ENCODE results near the gene POP4. TPM values are rescaled to one million over a fixed set of nuclear protein-coding genes. Genes with fewer than 3 reads are reported as not detected.

The POP4 gene
- total and polyA plus RNA-seq, 2 of the 13 experiments (the other 11 are each of a cell fraction or from before 2014, with no cell fraction given) = 32.2 to 84.0 TPM

- TF ChIP-seq YEATS4 (CRISPR knock-in tag; IDR thresholded peaks at IDR 0.05; ENCODE audit: borderline replicate concordance) (no peak), FOXO1 (CRISPR knock-in tag; IDR thresholded peaks at IDR 0.05) (no peak), ZNF549 (CRISPR knock-in tag; IDR thresholded peaks at IDR 0.05) (no peak)
Observed at GRCh38 chr19:29596080-29596727, 9.9 kb upstream of the POP4 start (continued).

DNA sequence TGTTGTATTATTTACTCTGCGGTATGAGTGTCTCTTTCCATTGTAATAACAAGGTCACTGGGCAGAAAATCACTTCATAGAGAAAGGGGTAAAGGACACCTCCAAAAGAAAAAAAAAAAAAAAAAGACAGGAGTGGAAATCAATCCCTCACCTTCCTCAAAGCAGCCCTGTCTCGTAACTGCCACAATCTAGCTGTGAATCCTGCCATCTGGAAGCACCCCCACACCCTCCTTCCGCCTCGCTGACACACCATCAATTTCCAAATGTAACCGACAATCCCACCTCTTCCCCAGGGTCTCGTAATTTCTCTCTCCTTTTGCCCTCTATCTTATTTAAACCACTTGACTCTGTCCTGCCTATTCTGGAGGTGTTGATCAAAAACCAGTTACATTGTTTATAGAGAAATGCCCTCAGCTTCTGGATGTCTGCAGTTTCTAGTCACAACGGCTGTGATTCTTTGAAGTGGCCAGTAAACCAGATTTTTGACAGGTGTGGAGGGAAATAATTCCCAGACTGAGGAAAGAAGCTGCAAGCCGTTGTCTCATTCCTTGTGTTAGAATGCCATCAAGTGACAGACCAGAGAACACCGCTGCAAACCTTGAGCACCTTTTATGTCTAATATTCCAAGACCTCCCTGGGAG is 9.1 kb upstream of the POP4 start:
- DNase-seq (ENCODE audit: low spot score) (peak; percentile 9), FAIRE-seq (no peak), ATAC-seq (no peak)
- Histone ChIP-seq H3K27ac (ENCODE audit: extremely low read length, insufficient read depth, low read length) (no peak overlapping the region), H3K4me3 (replicated peaks in 1 of 3; ENCODE audit: insufficient read depth in 1 of 3, low read depth in 2 of 3, low read length in 3 of 3) (no peak overlapping the region), H3K4me1 (ENCODE audit: insufficient read depth, low read length) (no peaks in the 10 kb centered on the region), H2AFZ (ENCODE audit: low read length) (no peak overlapping the region), H3K9me3 (ENCODE audit: low read length) (no peaks in the 10 kb centered on the region), H3K9ac (ENCODE audit: insufficient read depth, low read depth, low read length) (no peak overlapping the region), H3K27me3 (ENCODE audit: control insufficient read depth in 1 of 2, insufficient read depth in 2 of 2, low read length in 2 of 2) (peaks cover 0 to 22% of the 10 kb centered on the region in 2 experiments; a peak in 4 of 5 replicates), H3K36me3 (replicated peaks in 1 of 2; ENCODE audit: control insufficient read depth in 1 of 2, insufficient read depth in 2 of 2, low read length in 2 of 2) (no peaks in the 10 kb centered on the region), H3K4me2 (ENCODE audit: low read depth, low read length) (no peak overlapping the region), H3K79me2 (ENCODE audit: insufficient read depth, low read length) (no peaks in the 10 kb centered on the region), H4K20me1 (ENCODE audit: insufficient read depth, low read length) (no peaks in the 10 kb centered on the region)
- ChIA-PET POLR2A (interaction anchor here (0.7 kb wide), 1 partner anchor 9 kb away, joined by 3 read pairs; the partner anchor contains the start of gene POP4), CTCF (ENCODE audit: low intra/inter-chr PET ratio, low total read pairs) (no interaction called here)
- 18% methylated on average over 9 of the region's 9 CpGs for WGBS (ENCODE audit: low lambda C conversion rate)
- no TSS peak for BruUV-seq (replicated peaks)
- in situ Hi-C loops (cut with HindIII; ENCODE audit: extremely low pct_ligation_motif_present, low pct_unique_long_range_greater_than_20kb) (no loop called here), intact Hi-C loops (cut with micrococcal nuclease; ENCODE audit: unreplicated experiment) (no loop called here)
- TF ChIP-seq STAG1 (CRISPR knock-in tag; IDR thresholded peaks at IDR 0.05) = peak; percentile 35
- TF ChIP-seq ZSCAN20 (CRISPR knock-in tag; IDR thresholded peaks at IDR 0.05; ENCODE audit: borderline replicate concordance) = no peak
- TF ChIP-seq KDM5A (IDR thresholded peaks at IDR 0.05; ENCODE audit: borderline replicate concordance, low read length) = no peak
- no peak for TF ChIP-seq PRPF4 (IDR thresholded peaks at IDR 0.05; ENCODE audit: low read depth, low read length, poor library complexity, severe bottlenecking)
- TF ChIP-seq GABPB1 (CRISPR knock-in tag; IDR thresholded peaks at IDR 0.05) = no peak
- TF ChIP-seq, protein P1, sequence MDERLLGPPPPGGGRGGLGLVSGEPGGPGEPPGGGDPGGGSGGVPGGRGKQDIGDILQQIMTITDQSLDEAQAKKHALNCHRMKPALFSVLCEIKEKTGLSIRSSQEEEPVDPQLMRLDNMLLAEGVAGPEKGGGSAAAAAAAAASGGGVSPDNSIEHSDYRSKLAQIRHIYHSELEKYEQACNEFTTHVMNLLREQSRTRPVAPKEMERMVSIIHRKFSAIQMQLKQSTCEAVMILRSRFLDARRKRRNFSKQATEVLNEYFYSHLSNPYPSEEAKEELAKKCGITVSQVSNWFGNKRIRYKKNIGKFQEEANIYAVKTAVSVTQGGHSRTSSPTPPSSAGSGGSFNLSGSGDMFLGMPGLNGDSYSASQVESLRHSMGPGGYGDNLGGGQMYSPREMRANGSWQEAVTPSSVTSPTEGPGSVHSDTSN (CRISPR knock-in tag; IDR thresholded peaks at IDR 0.05) = no peak
- no peak for TF ChIP-seq SRY (CRISPR knock-in tag; IDR thresholded peaks at IDR 0.05)
- TF ChIP-seq ZNF891 (CRISPR knock-in tag; IDR thresholded peaks at IDR 0.05) = no peak
- no peak for TF ChIP-seq SNRNP70 (IDR thresholded peaks at IDR 0.05; ENCODE audit: low read depth, low read length)
- no peak for TF ChIP-seq ZNF136 (CRISPR knock-in tag; IDR thresholded peaks at IDR 0.05; ENCODE audit: low read depth)
- TF ChIP-seq CREB3 (CRISPR knock-in tag; IDR thresholded peaks at IDR 0.05) = no peak
- no peak for TF ChIP-seq ZNF468 (CRISPR knock-in tag; IDR thresholded peaks at IDR 0.05)
- TF ChIP-seq, protein P2, sequence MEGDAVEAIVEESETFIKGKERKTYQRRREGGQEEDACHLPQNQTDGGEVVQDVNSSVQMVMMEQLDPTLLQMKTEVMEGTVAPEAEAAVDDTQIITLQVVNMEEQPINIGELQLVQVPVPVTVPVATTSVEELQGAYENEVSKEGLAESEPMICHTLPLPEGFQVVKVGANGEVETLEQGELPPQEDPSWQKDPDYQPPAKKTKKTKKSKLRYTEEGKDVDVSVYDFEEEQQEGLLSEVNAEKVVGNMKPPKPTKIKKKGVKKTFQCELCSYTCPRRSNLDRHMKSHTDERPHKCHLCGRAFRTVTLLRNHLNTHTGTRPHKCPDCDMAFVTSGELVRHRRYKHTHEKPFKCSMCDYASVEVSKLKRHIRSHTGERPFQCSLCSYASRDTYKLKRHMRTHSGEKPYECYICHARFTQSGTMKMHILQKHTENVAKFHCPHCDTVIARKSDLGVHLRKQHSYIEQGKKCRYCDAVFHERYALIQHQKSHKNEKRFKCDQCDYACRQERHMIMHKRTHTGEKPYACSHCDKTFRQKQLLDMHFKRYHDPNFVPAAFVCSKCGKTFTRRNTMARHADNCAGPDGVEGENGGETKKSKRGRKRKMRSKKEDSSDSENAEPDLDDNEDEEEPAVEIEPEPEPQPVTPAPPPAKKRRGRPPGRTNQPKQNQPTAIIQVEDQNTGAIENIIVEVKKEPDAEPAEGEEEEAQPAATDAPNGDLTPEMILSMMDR (CRISPR knock-in tag; IDR thresholded peaks at IDR 0.05) = peak; percentile 34
- TF ChIP-seq RAD21 (CRISPR knock-in tag; IDR thresholded peaks at IDR 0.05) = no peak
- TF ChIP-seq ZNF431 (CRISPR knock-in tag; IDR thresholded peaks at IDR 0.05; ENCODE audit: borderline replicate concordance, low read depth) = no peak
